CD4-positive, alpha-beta T cell treated with Interferon alpha-2 for 1 hour (primary cell): ENCODE results near the gene PLPP2.

Source experiments
- DNase-seq, 2 donors: peaks; one replicate each; pipeline ENCODE4 v3.0.0-alpha.2; 2020 to 2022

Gene PLPP2

GRCh38 chr19:313988-314815 lies 23.0 kb upstream of the PLPP2 start:
- DNase-seq: no peak

DNA sequence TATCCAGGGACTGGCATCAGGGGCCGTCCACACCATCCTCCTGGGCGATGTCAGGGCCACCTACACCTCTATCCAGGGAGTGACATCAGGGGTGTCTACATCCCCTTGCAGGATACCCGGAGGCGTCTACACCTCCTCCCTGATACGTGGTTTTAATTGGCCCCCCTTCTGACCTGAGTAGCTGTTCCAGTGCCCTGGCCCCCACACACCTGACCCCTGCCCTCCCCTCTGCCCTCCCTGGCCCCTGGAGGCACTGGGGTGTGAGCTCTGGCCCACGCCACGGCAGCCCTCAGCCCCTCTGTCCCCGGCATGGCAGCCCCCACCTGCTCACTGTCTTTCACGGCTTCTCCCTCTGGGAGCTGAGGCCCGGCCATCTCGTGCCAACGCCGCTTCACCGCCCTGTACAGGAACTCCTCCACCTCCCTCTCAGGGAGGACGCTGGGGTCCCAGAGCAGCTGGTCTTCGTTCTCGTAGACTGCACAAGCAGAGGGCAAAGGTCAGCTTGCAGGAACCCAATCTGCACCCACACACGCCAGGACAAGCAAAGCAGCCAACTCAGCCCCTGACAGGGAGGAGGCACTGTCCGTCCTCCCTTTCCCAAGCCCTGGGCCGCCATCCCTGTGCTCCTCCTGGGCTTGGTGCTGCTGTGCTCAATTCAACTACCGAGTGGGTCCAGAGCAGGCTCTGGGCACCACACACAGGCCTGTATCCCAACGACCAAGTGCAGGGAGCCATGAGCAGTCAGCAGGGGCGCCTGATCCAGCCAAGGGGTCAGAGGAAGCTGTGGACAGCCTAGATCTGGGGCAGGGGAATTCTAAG lies 22.2 kb upstream of the PLPP2 start:
- no peak for DNase-seq

DNA sequence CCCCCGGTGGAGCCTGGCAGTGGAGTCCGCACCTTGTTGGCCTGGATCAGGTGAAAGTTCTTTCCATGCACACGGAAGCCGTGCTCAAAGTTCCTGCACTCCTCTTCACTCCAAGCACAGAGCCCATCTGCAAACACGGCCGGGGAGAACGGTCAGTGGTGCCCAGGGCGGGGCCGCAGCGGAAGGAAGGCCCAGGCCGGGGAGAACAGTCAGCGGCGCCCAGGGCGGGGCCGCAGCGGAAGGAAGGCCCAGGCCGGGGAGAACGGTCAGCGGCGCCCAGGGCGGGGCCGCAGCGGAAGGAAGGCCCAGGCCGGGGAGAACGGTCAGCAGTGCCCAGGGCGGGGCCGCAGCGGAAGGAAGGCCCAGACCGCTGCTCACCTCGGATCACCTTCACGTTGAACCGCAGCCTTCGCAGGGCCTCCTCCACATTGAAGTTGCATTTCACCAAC lies 20.6 kb upstream of the PLPP2 start:
- no peak for DNase-seq

DNA sequence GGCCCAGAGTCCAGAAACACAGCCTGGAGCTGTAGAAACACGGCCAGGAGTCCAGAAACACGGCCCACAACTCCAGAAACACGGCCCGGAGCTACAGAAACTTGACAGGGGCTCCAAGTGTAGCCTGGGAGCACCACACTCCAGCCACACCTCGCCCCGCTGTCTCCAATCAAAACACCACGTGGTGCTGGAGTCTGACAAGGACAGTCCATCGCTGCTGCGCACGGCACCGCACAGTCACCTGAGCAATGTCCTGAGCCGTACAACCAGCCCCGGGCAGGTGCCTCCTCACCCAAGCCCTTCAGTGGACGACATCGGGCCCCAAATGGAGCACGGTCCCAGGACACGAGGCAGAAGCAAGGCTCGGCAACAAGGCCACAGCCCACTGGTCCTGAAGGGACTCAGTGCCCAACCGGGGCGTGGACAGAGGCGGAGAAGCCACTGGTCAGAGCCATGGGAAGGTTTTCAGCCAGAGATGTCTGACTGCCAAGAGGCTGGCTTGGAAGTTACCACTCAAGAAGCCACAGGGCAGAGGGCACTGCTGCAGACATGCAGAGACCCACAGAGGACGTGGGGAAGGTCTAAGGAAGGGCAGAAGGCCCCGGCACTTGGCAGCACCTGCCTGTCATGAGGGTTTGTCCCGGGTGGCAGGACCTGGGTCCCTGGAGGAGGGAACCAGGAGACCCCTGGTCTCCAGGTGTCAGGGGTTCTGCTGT lies 19.7 kb upstream of the PLPP2 start:
- DNase-seq: no peak

GRCh38 chr19:310141-310651 lies 19.0 kb upstream of the PLPP2 start:
- no peak for DNase-seq

DNA sequence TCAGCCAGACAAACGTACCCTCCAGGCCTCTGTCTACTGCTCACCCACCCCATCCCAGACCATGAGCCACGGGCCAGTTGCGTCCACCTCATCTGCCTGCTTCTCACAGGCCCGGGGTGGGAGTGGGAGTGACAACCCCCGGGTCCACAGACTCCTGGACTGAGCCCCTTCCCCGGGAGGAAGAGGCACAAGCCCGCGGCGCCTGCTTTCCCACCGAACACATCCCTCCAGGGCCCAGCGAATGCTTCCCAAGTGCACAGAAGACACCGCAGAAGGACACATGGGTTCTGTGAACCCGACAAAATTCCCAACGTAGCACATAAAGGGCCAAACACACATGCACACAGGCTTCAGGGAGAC lies 18.0 kb upstream of the PLPP2 start:
- no peak for DNase-seq

DNA sequence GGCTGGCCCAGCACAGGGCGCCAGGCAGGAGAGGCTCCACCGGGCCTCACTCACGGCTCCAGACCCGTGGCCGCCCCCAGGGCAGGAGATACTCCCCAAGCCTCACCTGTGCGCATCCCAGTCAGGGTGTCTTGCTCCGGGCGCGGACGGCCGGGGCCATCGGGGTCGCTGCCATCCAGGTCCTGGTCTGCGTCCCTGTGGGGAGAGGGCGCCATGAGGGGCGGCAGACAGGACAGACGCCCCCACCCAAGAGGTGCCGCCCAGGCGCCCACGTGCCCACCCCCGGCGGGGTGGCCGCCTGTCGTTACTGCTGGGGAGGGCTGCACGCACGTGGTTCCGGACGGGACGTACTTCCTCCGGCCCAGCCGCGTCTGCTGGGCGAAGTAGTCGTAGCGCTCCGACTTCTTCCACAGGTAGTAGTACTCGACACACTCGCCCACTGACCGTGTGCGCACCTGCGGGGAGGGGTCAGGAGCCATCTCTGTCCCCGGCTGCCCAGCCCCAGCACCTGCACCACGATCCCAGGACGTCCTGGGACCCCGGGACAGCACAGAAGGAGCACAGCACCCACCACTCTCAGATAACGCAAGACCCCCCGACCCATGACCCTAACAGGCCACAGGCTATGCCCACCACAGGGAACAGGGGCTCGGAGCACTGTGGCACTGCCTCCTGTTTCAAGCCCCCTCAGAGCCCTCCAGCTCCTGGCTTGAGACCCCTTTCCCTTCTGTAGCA lies 17.4 kb upstream of the PLPP2 start:
- DNase-seq: no peak

DNA sequence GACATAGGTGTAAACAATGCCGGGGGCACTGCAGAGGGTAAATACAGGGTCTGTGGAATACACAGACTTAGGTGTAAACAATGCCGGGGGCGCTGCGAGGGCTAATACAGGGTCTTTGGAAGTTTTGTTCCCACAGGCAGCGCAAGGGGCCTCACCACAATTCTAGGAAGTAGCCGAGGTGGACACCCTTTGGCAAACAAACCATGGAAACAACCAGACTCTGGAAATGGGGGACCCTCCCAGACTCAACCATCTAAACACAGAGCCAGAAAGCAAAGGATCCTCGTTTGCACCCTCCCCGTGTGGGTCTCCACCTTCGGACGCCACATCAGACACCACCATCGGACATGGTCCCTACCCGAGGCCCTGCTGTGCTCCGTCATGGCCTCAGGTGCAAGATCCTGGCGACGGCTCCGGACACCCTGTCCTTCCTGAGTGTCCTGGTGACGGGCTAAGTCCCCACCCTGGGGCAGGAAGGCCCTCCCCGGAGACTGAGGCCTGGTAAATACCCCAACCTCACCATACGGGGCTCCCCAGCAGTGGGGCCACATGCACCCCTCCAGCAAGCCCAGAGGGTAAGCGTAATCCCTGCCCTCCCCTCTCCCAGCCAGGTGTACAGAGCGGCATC lies 16.7 kb upstream of the PLPP2 start:
- DNase-seq: no peak

DNA sequence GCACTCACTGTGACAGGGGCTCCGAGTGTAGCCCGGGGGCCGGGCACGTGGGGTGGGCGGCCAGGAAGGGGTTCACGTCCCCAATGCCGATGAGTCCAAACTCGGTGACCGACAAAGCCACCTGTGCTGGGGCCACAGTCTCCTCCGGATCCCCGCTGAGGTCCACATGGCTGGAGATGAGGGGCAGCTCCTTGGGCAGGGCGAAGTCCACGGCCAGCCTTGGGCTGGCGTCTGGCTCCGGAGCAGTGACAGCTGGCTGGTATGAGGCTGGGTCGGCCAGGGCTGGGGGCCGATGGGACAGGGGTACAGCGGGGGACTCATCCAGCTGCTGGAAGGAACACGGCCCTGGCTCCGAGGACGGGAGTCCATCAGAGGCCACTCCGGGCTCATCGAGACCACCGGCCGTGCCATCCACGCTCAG lies 15.9 kb upstream of the PLPP2 start:
- no peak for DNase-seq

DNA sequence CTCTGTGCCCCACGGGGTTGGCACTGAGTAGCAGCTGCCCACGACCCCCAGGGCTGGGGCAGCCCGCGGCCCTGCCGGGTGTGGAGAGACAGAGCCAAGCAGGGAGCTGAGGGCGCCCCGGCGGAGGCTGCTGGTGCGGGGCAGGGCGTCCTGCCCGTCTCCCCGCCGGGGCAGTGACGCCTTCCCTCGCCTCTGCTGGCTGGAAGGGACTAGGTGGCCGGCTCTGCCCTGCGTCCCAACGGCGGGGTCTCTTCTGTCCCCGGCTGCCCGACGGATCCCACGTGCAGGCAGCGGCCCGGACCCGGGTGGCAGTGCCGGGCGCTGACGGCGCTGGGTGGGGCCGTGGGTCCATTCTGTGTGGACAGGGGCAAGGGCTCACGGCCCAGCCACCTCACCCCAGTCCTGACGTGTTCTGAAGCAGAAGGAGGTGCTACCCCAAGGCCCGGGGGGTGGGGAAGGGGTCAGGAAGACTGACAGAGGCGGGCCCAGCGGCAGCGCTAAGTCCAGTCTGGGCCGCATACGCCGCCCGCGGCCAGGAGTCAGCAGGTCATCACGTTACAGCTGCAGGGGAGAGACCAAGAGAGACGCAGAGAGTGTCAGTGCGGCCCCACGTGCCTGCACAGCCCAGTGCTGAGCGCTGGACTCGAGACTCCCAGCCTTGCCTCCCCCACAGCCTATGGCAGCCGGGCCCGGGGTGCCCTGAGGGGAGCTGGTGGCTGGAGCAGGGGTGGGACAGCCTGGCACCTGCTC lies 15.1 kb upstream of the PLPP2 start:
- DNase-seq: no peak

- DNase-seq: no peak
Measured at GRCh38 chr19:305240-306150, 14.3 kb upstream of the PLPP2 start.

DNA sequence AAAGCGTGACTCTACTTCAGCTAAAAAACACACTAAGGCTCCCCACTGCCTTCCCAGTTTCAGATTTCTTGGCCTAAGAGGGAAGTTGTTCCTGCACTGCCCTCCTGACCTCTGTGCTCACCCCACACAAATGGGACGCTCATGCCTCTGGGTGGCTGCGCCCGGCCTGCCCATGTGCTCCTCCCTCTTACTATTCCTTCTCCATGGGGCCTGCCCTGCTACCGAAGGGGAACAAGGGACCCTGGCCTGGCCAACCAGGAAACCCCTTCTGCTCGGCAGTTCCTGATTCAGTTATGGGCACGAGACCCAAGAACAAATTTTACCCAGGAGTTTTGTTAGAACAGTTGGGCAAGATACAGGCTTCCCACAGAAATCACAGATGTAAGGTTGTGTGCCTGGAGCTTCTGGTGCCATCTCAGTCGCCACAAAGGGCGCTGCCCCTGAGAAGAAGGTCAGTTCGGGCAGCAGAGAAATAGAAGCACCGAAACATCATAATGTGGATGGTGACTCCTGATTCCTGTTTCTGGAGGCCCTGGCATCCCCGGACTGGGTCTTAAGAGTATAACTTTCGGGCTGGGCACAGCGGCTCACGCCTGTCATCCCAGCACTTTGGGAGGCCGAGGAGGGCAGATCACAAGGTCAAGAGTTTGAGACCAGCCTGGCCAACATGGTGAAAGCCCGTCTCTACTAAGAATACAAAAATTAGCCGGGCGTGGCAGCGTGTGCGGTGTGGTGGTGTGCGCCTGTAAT lies 5.4 kb upstream of the PLPP2 start:
- DNase-seq: no peak

DNA sequence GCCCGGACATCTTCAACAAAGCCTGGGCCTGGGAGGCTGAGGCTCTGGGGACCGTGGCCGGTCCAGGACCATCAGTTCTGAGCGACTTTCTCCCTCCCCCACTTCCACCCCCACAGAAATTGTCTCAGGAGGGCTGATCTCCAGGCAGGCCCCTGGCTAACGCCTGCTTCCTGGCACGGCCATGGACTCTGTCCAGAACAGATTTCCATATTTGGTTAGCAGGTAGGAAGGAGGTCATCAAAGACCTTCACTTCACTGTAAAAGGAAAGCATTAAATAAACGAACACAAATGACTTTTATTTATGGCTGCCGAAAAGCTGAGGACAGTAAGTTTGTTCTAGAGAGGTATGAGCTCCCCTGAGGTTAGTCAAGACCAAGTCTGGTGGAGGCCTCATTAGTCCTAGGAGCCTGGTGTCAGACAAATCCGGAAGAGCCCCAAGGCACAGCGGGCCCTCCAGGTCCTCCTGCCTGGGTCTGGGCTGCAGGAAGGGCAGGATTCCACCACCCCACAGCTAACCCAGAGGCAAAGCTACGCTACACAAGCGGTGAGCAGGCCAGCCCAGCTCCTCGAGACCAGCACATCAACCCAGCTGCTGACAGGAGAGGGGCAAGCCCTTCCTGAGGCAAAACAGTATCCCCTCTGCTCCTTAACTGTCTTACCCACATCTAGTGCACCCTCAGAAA lies 4.6 kb upstream of the PLPP2 start:
- DNase-seq: no peak

GRCh38 chr19:294946-295686 lies 3.9 kb upstream of the PLPP2 start:
- DNase-seq: peak; percentile 2 to 33

- DNase-seq: no peak
Measured at GRCh38 chr19:294341-294945, 3.2 kb upstream of the PLPP2 start.

GRCh38 chr19:293436-294110 lies 2.4 kb upstream of the PLPP2 start:
- no peak for DNase-seq

GRCh38 chr19:292951-293350 lies 1.7 kb upstream of the PLPP2 start:
- no peak for DNase-seq
